GM19372 (cell line): Measurements from ENCODE around the gene FEM1B.

Experiments used
- ATAC-seq: cut with Tn5 transposase; IDR thresholded peaks from one replicate; pipeline ENCODE4 v1.9.1; 2021; ENCODE audit warnings: mild to moderate bottlenecking, low read depth, moderate library complexity; ENCODE audit not compliant: unreplicated experiment

The FEM1B gene

GRCh38 chr15:68258692-68259091, 18.9 kb upstream of the FEM1B start:
- ATAC-seq = no peak

GRCh38 chr15:68259883-68260282, 17.7 kb upstream of the FEM1B start:
- no peak for ATAC-seq

- no peak for ATAC-seq
Measured at GRCh38 chr15:68261241-68261640, 16.3 kb upstream of the FEM1B start.

- ATAC-seq = no peak
Measured at GRCh38 chr15:68261980-68262379, 15.6 kb upstream of the FEM1B start.

GRCh38 chr15:68262514-68263356, 14.8 kb upstream of the FEM1B start:
- ATAC-seq = no peak

- ATAC-seq = no peak
Measured at GRCh38 chr15:68264282-68264681, 13.3 kb upstream of the FEM1B start.

GRCh38 chr15:68265081-68265480, 12.5 kb upstream of the FEM1B start:
- no peak for ATAC-seq

GRCh38 chr15:68265674-68266073, 11.9 kb upstream of the FEM1B start:
- no peak for ATAC-seq

- no peak for ATAC-seq
Measured at GRCh38 chr15:68268405-68268804, 9.1 kb upstream of the FEM1B start.

- no peak for ATAC-seq
Measured at GRCh38 chr15:68271854-68272471, 5.6 kb upstream of the FEM1B start.

GRCh38 chr15:68272721-68273271, 4.7 kb upstream of the FEM1B start:
- no peak for ATAC-seq

- ATAC-seq = no peak
Measured at GRCh38 chr15:68274201-68274848, 3.2 kb upstream of the FEM1B start.

- ATAC-seq = no peak
Measured at GRCh38 chr15:68275165-68275746, 2.3 kb upstream of the FEM1B start.

GRCh38 chr15:68276668-68277067, 877 bp upstream of the FEM1B start:
- ATAC-seq = no peak

- ATAC-seq = no peak
Measured at GRCh38 chr15:68277131-68277602, 378 bp upstream of the FEM1B start.

GRCh38 chr15:68278345-68278594, 725 bp downstream of the FEM1B start:
- ATAC-seq = no peak

GRCh38 chr15:68278595-68279405, 1.3 kb downstream of the FEM1B start:
- no peak for ATAC-seq

- no peak for ATAC-seq
Measured at GRCh38 chr15:68279779-68280753, 2.5 kb downstream of the FEM1B start.

- ATAC-seq = no peak
Measured at GRCh38 chr15:68281008-68281407, 3.5 kb downstream of the FEM1B start.
